GM04503 (cell line): Measurements from ENCODE around the gene IGSF10.
"Not testable (repeated sequence)": the region's sequence is repeated elsewhere in the genome, so short reads cannot be mapped to it uniquely, and the experiment has no call there.

Source experiments
- DNase-seq: peaks from one replicate; pipeline ENCODE4 v3.0.0-alpha.2; 2012; ENCODE audit warnings: low read depth

Gene IGSF10, protein sequence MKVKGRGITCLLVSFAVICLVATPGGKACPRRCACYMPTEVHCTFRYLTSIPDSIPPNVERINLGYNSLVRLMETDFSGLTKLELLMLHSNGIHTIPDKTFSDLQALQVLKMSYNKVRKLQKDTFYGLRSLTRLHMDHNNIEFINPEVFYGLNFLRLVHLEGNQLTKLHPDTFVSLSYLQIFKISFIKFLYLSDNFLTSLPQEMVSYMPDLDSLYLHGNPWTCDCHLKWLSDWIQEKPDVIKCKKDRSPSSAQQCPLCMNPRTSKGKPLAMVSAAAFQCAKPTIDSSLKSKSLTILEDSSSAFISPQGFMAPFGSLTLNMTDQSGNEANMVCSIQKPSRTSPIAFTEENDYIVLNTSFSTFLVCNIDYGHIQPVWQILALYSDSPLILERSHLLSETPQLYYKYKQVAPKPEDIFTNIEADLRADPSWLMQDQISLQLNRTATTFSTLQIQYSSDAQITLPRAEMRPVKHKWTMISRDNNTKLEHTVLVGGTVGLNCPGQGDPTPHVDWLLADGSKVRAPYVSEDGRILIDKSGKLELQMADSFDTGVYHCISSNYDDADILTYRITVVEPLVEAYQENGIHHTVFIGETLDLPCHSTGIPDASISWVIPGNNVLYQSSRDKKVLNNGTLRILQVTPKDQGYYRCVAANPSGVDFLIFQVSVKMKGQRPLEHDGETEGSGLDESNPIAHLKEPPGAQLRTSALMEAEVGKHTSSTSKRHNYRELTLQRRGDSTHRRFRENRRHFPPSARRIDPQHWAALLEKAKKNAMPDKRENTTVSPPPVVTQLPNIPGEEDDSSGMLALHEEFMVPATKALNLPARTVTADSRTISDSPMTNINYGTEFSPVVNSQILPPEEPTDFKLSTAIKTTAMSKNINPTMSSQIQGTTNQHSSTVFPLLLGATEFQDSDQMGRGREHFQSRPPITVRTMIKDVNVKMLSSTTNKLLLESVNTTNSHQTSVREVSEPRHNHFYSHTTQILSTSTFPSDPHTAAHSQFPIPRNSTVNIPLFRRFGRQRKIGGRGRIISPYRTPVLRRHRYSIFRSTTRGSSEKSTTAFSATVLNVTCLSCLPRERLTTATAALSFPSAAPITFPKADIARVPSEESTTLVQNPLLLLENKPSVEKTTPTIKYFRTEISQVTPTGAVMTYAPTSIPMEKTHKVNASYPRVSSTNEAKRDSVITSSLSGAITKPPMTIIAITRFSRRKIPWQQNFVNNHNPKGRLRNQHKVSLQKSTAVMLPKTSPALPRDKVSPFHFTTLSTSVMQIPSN (N-terminal part only)

DNA sequence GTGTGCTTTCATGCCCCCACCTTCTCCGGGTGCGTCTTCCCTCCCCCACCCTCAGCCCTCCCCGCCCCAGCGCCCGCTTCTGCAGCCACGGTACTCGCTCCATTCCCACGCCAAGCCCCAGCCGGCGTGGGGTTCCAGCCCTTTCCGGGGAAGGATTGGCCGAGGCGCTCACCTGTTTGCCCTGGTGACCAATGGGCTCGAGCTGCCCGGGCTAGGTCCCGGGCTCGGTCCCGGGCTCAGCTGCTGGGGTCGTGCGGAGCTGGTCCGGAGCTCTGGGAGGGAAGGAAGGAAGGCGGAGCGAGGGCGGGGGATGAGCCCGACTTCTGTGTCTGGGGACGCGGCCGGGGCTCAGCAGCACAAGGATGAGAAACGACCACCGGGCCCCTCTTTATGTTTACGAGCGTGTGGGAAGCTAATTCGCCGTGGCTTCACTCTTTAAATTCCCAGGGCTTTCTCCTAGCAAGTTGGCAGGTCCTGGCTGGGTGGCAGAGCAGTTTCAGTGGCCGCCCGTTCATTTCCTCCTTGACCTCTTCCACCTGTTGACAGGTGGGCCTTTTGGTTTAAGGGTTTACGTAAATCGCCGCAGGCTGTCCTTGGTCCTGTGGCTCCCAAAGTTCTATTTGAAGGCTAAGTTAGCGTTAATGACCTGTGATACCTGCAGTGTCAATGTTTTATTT lies at the start of gene IGSF10:
Gene IGSF10 (minus strand): TSS at position 288 of the 677 bp plus-strand sequence. CDS start 2,352 bp downstream, outside the sequence.
- no peak for DNase-seq

DNA sequence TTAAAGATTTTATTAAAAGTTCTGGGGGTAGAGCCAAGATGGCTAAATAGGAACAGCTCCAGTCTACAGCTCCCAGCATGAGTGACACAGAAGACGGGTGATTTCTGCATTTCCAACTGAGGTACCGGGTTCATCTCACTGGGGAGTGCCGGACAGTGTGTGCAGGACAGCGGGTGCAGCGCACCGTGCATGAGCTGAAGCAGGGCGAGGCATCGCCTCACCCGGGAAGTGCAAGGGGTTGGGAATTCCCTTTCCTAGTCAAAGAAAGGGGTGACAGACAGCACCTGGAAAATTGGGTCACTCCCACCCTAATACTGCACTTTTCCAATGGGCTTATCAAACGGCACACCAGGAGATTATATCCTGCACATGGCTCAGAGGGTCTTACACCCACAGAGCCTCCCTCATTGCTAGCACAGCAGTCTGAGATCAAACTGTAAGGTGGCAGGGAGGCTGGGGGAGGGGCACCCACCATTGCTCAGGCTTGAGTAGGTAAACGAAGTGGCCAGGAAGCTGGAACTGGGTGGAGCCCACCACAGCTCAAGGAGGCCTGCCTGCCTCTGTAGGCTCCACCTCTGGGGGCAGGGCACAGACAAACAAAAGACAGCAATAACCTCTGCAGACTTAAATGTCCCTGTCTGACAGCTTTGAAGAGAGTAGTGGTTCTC lies 48.7 kb upstream of the IGSF10 start:
- DNase-seq = not testable (repeated sequence)

DNA sequence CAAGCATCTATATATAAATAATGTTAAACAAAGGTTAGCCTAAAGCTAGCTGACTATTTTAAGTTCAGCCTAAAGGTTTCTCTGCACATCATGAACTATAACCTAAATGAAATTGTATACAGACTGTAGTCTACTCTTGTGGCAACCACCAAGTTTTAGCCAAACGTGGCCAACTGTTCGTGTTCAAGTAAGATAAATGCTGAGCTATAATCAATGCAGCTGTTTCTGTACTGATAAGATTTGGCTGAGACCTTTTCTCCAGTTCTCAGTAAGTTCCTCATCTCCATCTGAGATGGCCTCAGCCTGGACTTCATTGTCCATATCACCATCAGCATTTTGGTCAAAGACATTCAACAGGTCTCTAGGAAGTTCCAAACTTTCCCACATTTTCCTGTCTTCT lies 43.7 kb upstream of the IGSF10 start:
- no peak for DNase-seq

DNA sequence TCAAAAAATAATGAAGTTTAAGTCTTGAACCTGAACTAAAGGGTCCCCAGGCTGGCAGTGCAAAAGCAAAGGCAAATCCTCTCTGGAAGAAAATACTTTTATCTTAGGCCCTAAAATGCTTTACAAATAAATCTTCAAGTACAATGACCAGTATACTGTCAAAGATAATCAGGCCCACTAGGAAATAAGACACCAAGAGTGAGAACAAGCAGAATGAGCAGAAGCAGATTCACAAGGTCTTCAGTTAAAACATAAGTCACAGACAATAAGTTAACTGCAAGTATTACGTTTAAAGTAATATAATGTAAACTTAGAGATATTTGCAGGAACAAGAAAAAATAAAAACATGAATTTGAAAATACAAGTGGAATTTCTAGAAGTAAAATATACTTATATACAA lies 42.2 kb upstream of the IGSF10 start:
- no peak for DNase-seq

DNA sequence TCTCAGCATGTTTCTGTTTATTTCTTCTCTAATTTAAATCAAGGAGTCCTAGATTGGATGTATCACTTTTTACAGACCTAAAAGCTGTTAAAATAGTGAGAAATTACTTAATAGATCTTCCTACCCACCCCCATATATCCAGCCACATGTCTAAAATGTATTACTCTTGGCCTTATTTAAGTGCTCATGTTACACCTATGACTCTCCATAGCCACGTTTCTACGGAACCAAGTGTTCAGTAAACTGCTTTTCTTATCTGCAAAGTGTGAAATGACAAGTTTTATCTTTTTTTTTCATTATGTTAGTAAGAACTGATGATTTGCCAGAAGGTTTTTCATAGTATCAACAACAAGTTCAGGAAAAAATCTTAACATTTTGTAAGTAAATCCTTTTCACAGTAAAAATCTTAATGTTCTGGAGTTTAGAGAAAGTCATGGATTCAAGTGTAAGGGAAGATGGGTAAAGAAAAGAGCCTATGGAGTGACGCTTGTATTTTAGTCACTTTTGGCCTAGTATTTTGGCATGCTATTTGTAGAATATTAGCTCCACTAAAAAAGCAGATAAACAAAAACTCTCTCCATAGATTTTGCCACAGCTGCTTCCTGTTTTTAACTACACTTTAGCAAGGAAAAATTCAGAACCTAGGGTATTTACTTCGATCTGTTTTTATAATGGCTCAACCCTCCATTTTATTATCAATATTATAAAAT lies 41.2 kb upstream of the IGSF10 start:
- no peak for DNase-seq

DNA sequence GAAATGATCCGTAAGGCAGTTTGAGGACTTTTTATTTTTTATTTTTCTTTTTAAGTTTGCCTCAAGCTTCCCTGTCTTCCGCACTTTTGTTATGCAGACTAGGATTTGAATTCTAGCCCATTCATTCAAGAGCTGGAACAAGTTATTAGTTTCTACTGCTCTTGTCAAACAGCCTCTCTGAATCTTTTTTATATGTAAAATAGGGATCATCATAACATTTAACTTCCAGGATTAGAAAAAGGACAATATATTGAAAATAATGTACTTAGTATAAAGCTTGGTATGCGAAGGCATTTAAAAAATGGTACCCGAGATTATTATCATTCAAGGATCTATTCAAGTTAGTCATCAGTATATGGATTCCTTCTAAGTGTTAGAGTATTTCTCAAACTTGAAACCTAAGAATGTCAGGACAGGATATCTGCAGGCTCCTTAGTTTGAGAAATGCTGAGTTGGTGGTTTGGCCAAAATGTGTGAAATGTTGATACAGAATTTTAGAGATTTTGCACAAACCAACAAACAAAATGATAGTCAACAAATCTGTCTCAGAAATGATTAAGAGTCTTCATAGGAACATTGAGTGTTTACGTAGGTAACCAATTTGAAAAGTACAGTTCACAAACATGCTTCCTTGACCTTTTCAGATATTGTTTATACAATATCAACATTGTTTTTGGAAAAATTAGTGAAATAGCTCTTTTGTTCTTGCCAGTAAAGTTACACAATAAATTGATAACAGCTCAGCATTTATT lies 40.5 kb upstream of the IGSF10 start:
- DNase-seq = no peak

DNA sequence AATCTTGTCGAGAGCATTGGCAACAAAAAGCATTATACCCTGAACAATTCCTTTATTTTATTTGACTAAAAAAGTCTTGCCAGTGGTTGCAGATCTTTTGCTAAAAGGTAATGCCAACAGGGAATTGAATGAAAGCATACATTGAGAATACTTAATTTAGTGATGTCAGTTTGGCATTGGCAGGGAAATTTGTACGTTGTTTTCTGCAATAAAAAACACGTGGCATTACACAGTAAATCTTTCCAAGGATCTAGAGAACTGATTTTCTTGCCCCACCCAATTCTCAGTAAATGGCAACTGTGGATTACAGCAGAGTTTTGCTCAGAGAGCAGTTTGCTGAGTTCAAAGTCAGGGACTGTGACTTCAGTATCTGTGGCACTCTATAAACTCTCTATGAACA lies 38.3 kb upstream of the IGSF10 start:
- DNase-seq = no peak

DNA sequence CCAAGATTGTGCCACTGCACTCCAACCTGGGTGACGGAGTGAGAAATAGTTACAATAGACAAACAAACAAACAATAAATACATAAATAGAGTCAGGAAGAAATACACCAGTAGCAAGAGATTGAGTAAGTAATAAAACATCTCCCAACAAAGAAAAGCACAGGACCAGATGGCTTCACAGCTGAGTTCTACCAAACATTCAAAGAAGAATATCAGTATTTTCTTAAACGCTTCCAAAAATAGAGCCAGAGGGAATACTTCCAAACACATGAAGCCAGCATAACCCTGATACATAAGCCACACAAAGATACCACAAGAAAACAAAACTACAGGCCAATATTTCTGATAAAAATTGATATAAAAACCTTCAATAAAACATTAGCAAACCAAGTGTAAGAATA lies 30.7 kb upstream of the IGSF10 start:
- no peak for DNase-seq

DNA sequence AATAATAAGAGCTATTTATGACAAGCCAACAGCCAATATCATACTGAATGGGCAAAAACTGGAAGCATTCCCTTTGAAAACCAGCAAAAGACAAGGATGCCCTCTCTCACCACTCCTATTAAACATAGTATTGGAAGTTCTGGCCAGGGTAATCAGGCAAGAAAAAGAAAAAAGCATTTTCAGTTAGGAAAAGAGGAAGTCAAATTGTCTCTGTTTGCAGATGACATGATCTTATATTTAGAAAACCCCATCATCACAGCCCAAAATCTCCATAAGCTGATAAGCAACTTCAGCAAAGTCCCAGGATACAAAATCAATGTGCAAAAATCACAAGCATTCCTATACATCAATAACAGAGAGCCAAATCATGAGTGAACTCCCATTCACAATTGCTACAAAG lies 27.0 kb upstream of the IGSF10 start:
- not testable (repeated sequence) for DNase-seq

DNA sequence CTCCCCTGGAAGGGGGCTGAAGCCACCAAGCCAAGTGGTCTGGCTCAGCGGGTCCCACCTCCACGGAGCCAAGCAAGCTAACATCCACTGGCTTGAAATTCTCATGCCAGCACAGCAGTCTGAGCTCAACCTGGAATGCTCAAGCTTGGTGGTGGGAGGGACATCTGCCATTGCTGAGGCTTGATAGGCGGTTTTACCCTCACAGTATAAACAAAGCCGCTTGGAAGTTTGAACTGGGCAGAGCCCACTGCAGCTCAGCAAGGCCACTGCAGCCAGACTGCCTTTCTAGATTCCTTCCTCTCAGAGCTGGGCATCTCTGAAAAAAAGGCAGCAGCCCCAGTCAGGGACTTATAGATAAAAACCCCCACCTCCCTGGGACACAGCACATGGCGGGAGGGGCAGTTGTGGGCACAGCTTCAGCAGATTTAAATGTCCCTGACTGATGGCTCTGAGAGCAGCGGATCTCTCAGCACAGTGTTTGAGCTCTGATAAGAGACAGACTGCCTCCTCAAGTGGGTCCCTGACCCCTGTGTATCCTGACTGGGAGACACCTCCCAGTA lies 23.2 kb upstream of the IGSF10 start:
- no peak for DNase-seq

DNA sequence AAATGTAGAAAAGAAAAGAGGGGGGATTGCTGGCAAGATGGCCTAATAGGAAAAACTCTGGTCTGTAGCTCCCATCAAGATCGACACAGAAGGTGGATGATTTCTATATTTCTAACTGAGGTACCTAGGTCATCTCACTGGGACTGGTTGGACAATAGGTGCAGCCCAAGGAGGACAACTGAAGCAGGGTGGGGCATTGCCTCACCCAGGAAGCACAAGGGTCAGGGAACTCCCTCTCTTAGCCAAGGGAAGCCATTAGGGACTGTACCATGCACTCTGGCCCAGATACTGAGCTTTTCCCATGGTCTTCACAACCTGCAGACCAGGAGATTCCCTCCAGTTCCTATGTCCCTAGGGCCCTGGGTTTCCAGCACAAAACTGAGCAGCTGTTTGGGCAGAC lies 22.6 kb upstream of the IGSF10 start:
- DNase-seq = no peak

DNA sequence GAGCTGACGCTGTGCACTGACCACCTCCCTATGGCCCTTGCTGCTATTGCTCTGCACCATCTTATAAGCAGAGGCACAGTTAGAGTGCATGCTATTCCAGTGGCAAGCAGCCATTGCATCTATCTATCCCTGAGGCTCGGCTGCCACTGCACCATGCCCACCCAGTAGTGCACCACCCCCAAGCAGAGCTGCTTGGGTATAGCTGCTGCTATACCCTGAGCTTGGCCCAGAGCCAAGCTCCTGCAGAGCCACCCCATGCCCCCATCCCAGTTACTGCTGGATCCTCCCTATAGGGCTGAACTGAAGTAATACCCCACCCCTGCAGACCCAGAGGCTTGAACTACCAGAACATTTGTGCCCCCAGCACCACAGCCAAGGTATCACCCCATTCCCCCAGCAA lies 19.6 kb upstream of the IGSF10 start:
- DNase-seq = no peak

DNA sequence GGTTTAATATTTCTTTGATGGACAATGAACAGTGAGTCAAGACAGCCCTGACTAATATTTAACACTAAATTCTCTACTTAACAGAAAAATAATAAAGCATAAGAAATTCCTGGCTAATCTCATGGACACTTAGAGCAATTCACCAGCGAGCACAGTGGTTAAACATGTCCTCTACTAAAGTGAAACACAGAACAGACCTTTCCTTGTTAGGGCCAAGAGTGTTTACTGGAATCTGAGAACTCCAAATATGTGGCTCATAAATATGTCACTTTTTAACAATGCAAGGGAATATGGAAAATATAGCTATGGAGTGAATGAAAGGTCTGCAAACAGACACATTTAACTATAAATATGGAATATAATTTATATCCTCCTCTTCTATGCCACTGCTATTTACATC lies 18.6 kb upstream of the IGSF10 start:
- DNase-seq = no peak

DNA sequence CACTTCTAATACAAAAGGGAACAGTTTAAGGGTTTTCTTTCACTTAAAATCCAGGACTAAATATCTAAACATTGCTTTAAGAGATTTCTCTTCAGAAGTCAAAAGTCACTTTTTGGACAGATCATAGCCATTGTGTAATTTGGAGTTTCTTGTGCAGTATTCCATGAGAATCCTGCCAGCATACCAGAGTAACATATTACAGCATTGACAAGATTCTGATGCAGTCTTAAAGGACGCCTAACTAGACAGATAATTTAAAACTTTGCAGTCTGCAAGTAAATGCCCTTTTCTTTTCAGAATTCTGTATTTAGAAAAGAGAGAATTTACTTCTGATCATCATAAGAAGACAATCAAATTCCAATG lies 17.5 kb upstream of the IGSF10 start:
- no peak for DNase-seq

DNA sequence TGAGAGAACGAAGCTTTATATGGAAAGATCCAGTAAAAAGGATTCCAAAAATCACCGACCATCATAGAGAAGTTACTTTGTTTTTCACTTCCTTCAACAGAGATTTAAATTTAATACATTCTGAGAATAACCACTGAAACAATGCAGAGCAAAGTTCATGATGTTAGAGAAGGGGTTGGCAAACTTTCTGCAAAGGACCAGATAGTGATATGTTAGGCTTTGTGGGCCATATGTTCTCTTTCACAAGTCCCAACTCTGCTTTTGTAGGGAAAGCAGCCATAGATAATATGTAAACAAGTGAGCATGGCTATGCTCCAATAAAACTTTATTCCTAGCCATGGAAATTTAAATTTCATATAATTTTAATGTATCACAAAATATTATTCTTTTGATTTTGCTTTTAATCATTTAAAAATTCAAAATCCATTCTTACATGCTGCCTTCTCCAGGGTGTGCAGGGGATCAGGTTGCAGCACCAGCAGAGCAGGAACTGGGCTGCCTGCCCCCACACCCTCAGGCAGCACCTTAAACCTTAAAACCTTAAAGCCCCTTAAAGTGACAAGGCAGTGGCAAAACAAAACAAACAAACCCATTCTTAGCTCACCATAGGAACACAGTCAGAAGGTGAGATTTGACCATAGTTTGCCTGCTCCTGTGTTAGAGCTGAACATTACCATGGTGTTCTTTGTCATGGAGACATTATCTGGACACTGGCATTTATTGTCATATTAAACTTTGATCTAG lies 16.9 kb upstream of the IGSF10 start:
- DNase-seq = no peak

DNA sequence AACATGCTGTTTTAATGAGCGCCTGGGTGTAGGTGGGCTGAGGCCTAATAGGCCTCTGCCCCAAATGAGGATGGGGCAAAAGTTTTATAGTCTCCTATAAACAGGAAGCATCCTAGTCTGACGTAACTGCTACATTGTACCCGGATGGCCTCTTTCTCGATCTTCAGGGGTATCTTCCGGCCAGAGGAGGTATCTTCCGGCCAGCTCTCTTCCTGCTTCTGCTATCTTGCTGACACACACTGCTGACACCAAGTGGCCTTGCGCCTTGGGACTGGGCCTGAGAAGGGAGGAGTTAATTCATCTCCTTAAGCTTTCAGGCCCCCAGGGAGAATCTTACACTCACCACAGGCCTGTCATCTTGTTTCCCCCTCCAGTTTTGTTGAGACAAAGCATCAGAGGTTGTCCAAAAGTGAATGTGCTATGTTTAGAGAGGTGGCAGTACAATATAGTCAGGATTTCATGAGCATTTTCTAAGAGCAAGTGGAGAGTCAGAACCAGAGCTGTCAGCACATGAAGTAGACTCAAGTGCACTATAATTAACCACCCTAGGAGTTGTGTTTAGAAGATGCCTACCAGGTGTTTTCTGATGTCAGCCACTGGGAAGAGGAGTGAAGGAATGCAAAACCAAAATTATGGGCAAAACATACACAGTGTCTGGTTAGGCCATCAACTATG lies 15.6 kb upstream of the IGSF10 start:
- no peak for DNase-seq

DNA sequence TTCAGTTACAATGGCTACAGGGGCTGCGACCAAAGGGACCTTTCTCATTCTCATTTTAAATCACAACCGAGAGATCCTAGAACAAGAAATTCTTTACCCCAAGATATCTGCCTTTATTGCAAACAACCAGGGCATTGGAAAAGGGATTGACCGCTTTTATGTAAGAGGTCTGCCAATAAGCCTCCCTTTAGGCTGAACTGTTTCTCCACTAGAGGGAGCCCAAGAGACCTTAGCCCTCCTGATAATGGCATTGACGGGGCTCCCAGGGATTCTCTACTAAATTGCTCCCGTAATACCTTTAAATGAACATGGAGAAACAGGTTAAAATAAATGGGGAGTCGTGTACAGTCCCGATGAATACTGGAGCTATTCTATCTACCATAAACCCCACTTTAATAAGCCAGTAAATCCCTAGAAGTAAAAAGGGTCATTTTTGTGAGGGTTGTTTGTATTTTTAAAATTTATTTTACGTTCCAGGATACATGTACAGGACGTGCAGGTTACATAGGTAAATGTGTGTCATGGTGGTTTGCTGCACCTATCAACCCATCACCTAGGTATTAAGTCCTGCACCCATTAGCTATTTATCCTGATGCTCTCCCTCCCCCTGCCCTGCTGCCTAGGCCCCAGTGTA lies 7.5 kb upstream of the IGSF10 start:
- DNase-seq = no peak

DNA sequence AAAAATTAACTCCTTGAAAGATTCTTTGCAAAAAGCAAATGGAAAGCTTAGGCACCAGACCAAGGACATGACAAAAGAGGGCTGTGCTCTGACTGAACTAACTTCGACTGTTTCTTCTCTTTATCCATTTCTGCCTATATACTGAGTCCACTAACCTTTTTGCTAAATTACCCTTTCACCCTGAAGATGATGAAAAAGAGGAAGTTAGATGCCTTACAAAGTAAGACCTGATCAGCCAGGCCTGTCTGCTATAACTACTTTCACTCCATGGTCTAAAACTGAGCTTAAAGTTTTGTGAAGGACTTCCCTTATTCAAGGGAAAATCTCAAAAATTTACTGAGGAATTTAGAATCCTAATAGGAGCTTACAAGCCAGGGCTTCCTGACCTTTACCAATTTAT lies 6.2 kb upstream of the IGSF10 start:
- no peak for DNase-seq
